GM12801 (cell line): Measurements from ENCODE around the gene DDX11.

Experiments used
- CTCF ChIP-seq: IDR thresholded peaks from one replicate; pipeline ENCODE4 v1.5.1; 2011; ENCODE audit warnings: control low read depth; ENCODE audit not compliant: insufficient read length; ENCODE audit errors: extremely low read depth

Gene DDX11

GRCh38 chr12:31105668-31106067 is 32.0 kb downstream of the DDX11 start:
- TF ChIP-seq CTCF: no peak

DNA sequence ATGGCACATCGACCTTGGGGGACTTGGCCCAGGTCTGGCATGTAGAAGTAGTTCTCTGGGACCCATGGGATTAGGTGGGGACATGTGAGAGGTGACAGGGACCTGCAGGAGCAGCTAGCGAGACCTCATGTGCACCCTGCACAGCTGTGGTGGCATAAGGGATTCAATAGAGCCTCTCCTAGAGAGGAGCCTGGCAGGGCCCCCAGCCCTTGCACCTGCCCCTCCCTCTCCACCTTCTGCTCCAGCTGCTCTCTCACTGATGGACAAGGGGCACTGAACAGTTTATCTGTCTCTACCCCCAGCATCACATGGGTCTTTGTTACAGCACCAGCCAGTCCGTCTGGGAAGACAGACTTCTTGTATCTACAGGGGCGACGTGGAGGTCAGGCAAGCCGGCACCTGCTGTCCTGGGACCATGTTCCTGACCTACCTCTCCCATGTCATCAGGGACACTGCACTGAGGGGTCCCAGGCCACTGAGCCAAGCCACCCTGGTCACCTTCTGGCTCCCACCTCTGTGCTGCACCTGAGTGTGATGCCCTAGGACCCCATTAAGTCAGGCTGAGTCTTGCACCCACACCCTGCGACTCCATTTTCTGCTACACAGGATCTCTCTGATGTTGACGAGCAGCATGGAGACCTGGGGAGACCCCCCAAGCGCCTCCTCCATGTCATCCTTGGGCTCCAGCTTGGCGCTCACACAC is 32.6 kb downstream of the DDX11 start:
- TF ChIP-seq CTCF: no peak

- TF ChIP-seq CTCF: no peak
Measured at GRCh38 chr12:31117203-31118011, 43.7 kb downstream of the DDX11 start.

DNA sequence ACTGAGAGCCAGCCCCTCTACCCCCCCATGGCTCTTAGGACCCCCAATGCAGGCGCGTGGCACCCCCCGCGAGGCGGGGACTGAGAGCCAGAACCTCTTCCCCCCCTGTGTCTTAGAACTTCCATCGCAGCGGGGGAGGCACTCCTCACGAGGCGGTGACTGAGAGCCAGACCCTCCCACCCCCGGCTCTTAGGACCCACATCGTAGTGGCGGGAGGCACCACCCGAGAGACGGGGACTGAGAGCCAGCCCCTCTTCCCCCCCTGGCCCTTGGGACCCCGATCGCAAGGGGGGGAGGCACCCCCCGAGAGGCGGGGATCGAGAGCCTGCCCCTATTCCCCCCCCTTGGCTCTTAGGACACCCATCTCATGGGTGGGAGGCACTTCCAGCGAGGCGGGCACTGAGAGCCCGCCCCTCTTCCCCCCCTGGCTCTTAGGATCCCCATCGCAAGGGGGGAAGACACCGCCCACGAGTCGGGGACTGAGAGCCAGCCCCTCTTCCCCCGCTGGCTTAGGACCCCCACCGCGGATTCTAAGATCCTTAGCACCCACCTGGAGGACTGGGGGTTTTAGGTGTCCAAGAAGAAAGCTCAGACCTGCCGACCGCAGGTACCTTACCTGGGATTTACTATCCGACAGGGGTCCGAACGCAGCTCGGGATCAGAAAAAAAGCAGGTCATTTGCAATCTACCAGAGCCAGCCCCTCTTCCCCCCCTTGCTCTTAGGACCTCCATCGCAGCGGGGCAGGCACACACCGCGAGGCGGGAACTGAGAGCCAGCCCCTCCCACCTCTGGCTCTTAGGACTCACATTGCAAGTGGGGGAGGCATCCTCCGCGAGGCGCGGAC is 44.9 kb downstream of the DDX11 start:
- TF ChIP-seq CTCF: no peak

DNA sequence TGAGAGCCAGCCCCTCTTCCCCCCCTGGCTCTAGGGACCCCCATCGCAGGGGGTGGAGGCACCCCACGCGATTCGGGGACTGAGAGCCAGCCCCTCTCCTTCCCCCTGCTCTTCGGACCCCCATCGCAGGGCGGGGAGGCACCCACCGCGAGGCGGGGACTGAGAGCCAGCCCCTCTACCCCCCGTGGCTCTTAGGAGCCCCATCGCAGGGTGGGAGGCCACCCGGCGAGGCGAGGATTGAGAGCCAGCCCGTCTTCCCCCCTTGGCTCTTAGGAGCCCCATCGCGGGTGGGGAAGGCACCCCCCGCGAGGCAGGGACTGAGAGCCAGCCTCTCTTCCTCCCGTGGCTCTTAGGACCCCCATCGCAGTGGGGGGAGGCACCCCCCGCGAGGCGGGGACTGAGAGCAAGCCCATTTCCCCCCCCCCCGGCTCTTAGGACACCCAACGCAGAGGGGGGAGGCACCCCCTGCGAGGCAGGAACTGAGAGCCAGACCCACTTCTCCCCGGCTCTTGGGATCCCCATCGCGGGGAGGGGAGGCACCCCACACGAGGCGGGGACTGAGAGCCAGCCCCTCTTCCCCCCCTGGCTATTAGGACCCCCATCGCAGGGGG is 45.6 kb downstream of the DDX11 start:
- no peak for TF ChIP-seq CTCF

DNA sequence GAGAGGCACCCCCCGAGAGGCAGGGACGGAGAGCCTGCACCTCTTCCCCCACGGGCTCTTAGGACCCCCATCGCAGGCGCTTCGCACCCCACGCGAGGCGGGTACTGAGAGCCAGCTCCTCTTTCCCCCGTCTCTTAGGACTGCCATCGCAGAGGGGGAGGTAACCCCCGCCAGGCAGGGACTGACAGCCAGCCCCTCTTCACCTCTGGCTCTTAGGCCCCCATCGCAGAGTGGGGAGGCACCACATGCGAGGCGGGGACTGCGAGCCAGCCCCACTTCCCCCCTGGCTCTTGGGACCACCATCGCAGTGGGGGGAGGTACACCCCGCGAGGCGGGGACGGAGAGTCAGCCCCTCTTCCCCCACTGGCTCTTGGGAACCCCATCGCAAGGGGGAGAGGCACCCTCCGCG is 46.1 kb downstream of the DDX11 start:
- TF ChIP-seq CTCF: no peak
